OCI-LY3 (cell line): ENCODE data around the gene TMOD2.

Source experiments
- H2AFZ ChIP-seq: fragments of 200-600, 300-600 bp; shearing (Covaris generic); 2 replicates; pipeline ENCODE4 v1.6.0; 2014; ENCODE audit warnings: antibody characterized with exemption, low read depth, low read length
- H3K27ac ChIP-seq: fragments of 200-600, 300-600 bp; sonication (generic); 2 replicates; pipeline ENCODE4 v1.5.1; 2014; ENCODE audit warnings: mild to moderate bottlenecking, low read length, moderate library complexity, mixed read lengths
- H3K27me3 ChIP-seq: fragments of 200-600, 300-600 bp; sonication (generic); 2 replicates; pipeline ENCODE4 v1.6.1; 2014; ENCODE audit warnings: low read depth, low read length, mixed read lengths
- H3K36me3 ChIP-seq: fragments of 200-600, 300-600 bp; sonication (generic); replicated peaks from 2 replicates; pipeline ENCODE3; 2014; ENCODE audit warnings: low read depth, low read length, mixed read lengths
- H3K4me1 ChIP-seq: fragments of 300-600, 200-600 bp; sonication (generic); 2 replicates; pipeline ENCODE4 v1.6.1; 2014; ENCODE audit warnings: low read length, mixed read lengths
- H3K4me2 ChIP-seq: fragments of 200-600, 300-600 bp; sonication (generic); 2 replicates; pipeline ENCODE4 v1.6.1; 2014; ENCODE audit warnings: low read length, mixed read lengths
- H3K4me3 ChIP-seq: fragments of 300-600, 200-600 bp; sonication (generic); 2 replicates; pipeline ENCODE4 v1.5.1; 2014; ENCODE audit warnings: antibody characterized with exemption, mild to moderate bottlenecking, low read length, moderate library complexity
- H3K79me2 ChIP-seq: fragments of 300-600, 200-600 bp; shearing (Covaris generic); 2 replicates; pipeline ENCODE4 v1.6.1; 2014; ENCODE audit warnings: mild to moderate bottlenecking, low read length, mixed read lengths
- H3K9ac ChIP-seq: fragments of 300-600, 200-600 bp; shearing (Covaris generic); 2 replicates; pipeline ENCODE4 v1.6.0; 2014; ENCODE audit warnings: mild to moderate bottlenecking, low read length, moderate library complexity
- H3K9me3 ChIP-seq: fragments of 200-600, 300-600 bp; shearing (Covaris generic); 2 replicates; pipeline ENCODE4 v1.6.1; 2014; ENCODE audit warnings: low read length, mixed read lengths; ENCODE audit not compliant: insufficient read depth
- H4K20me1 ChIP-seq: fragments of 200-600, 300-600 bp; sonication (generic); 2 replicates; pipeline ENCODE4 v1.6.1; 2016; ENCODE audit warnings: low read length, mixed read lengths; ENCODE audit not compliant: insufficient read depth
- EZH2phosphoT487 ChIP-seq: fragments of 200-600 bp; shearing (Covaris generic); IDR thresholded peaks from 2 replicates; pipeline ENCODE4 v1.6.1; 2018; ENCODE audit warnings: antibody characterized with exemption, mixed run types, low read depth
- TF ChIP-seq, protein P1 (sequence below): fragments of 200-600, 300-600 bp; sonication (generic); IDR thresholded peaks from 2 replicates; pipeline ENCODE4 v1.5.1; 2014; ENCODE audit warnings: antibody characterized with exemption, low read length, low read depth

The TMOD2 gene

GRCh38 chr15:51754267-51754666 lies 2.9 kb downstream of the TMOD2 start:
- Histone ChIP-seq H3K4me2 (no peak overlapping the region), H3K27me3 (peaks cover 18% of the 10 kb centered on the region), H3K9me3 (no peaks in the 10 kb centered on the region), H3K4me1 (peaks cover 32% of the 10 kb centered on the region), H3K27ac (no peak overlapping the region), H4K20me1 (no peaks in the 10 kb centered on the region), H3K4me3 (no peak overlapping the region), H3K36me3 (no peaks in the 10 kb centered on the region), H3K9ac (no peak overlapping the region), H2AFZ (no peak overlapping the region), H3K79me2 (no peaks in the 10 kb centered on the region)
- no peak for TF ChIP-seq EZH2phosphoT487
- TF ChIP-seq, protein P1, sequence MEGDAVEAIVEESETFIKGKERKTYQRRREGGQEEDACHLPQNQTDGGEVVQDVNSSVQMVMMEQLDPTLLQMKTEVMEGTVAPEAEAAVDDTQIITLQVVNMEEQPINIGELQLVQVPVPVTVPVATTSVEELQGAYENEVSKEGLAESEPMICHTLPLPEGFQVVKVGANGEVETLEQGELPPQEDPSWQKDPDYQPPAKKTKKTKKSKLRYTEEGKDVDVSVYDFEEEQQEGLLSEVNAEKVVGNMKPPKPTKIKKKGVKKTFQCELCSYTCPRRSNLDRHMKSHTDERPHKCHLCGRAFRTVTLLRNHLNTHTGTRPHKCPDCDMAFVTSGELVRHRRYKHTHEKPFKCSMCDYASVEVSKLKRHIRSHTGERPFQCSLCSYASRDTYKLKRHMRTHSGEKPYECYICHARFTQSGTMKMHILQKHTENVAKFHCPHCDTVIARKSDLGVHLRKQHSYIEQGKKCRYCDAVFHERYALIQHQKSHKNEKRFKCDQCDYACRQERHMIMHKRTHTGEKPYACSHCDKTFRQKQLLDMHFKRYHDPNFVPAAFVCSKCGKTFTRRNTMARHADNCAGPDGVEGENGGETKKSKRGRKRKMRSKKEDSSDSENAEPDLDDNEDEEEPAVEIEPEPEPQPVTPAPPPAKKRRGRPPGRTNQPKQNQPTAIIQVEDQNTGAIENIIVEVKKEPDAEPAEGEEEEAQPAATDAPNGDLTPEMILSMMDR, result no peak

DNA sequence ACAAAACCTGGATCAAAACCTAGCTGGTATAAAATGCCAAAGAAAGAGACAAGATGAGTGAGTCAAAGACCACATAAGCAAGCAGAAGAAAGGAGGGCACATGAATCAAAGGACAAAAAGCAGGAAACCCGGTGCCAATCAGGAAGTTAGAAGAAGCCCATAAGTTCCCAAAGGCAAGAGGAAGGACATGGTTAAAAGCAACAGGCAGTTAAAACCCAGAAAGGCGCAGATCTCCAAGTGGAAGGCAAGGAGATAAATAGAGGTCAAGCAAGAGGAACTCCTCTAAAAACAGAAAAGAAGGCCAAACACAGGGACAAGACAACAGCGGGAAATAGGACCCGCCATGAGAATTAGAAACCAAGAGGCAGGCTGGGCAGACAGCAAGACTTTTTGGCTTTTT lies 4.4 kb downstream of the TMOD2 start:
- Histone ChIP-seq H2AFZ (no peak overlapping the region), H3K4me2 (no peak overlapping the region), H3K4me3 (no peak overlapping the region)

GRCh38 chr15:51756482-51756881 lies 5.1 kb downstream of the TMOD2 start:
- Histone ChIP-seq H4K20me1 (no peaks in the 10 kb centered on the region), H3K4me3 (no peak overlapping the region)

More for the DNA sequence above, 4.4 kb downstream of the TMOD2 start:
- no peak for TF ChIP-seq EZH2phosphoT487
- TF ChIP-seq, protein P1, result no peak
- H3K4me1 ChIP-seq, result peaks cover 18% of the 10 kb centered on the region
- no peaks in the 10 kb centered on the region for H3K79me2 ChIP-seq
- peaks cover 14% of the 10 kb centered on the region for H3K27me3 ChIP-seq
- H3K27ac ChIP-seq, result no peak overlapping the region
- H3K9ac ChIP-seq, result no peak overlapping the region
- H3K9me3 ChIP-seq, result no peaks in the 10 kb centered on the region
- no peaks in the 10 kb centered on the region for H3K36me3 ChIP-seq
- no peaks in the 10 kb centered on the region for H4K20me1 ChIP-seq

GRCh38 chr15:51757450-51757849 lies 6.1 kb downstream of the TMOD2 start:
- no peaks in the 10 kb centered on the region for H4K20me1 ChIP-seq
- H3K9ac ChIP-seq, result no peak overlapping the region
- H3K4me2 ChIP-seq, result no peak overlapping the region
- TF ChIP-seq, protein P1, result no peak
- no peak for TF ChIP-seq EZH2phosphoT487
- H3K79me2 ChIP-seq, result no peaks in the 10 kb centered on the region
- peaks cover 12% of the 10 kb centered on the region for H3K4me1 ChIP-seq
- no peak overlapping the region for H3K4me3 ChIP-seq
- H2AFZ ChIP-seq, result no peak overlapping the region
- peaks cover 14% of the 10 kb centered on the region for H3K27me3 ChIP-seq
- H3K36me3 ChIP-seq, result no peaks in the 10 kb centered on the region
- no peak overlapping the region for H3K27ac ChIP-seq
- no peaks in the 10 kb centered on the region for H3K9me3 ChIP-seq

More at GRCh38 chr15:51756482-51756881, 5.1 kb downstream of the TMOD2 start:
- Histone ChIP-seq H3K27me3 (peaks cover 14% of the 10 kb centered on the region), H2AFZ (no peak overlapping the region), H3K4me1 (peaks cover 14% of the 10 kb centered on the region), H3K27ac (no peak overlapping the region), H3K36me3 (no peaks in the 10 kb centered on the region), H3K4me2 (peak overlapping the region; percentile 18), H3K79me2 (no peaks in the 10 kb centered on the region), H3K9ac (no peak overlapping the region), H3K9me3 (no peaks in the 10 kb centered on the region)
- TF ChIP-seq, protein P1, result no peak
- TF ChIP-seq EZH2phosphoT487, result no peak
